K562 (cell line): ENCODE measurements around the gene CDCA3. TPM values are rescaled to one million over a fixed set of nuclear protein-coding genes. Genes with fewer than 3 reads are reported as not detected.

Experiments used
- ATAC-seq: fragments of 200-7000 bp; cut with Tn5 transposase; 3 replicates; pipeline ENCODE4 v1.9.1; 2020; ENCODE audit warnings: moderate library complexity
- BruUV-seq: library from RNA; stranded (reverse); fragments of 400-500 nt; replicated peaks from 2 replicates; lab custom pipeline; 2021; lab: Mats Ljungman, UMichigan
- CTCF ChIA-PET: fragments of 300-600 bp; formaldehyde crosslinking; extraction: SDS; loops from one replicate; lab custom pipeline; 2021; ENCODE audit warnings: low intra/inter-chr PET ratio; lab: Yijun Ruan, JAX
- POLR2A ChIA-PET: fragments of 300-600, 350-650 bp; sonication (Branson Sonifier 250); formaldehyde crosslinking; extraction: SDS; loops from one replicate; lab custom pipeline; 2021; ENCODE audit warnings: antibody characterized with exemption, inconsistent platforms; lab: Yijun Ruan, JAX
- DNase-seq, 4 experiments: peaks; one replicate each; pipeline versions ENCODE4 v3.0.0 to v3.0.0-alpha.2; 2011 to 2018; ENCODE audit warnings: low spot score in 3 of 4, mixed read lengths in 3 of 4; ENCODE audit errors: extremely low read depth in 1 of 4
- FAIRE-seq: peaks from 2 replicates; lab custom pipeline; 2011; peaks lifted over from hg19 to GRCh38; lab: Jason Lieb, UNC
- H2AFZ ChIP-seq: 2 replicates; pipeline ENCODE4 v1.6.0; 2011; ENCODE audit warnings: low read depth, low read length, control low read depth, inconsistent platforms
- H3K27ac ChIP-seq: fragments of 200-600 bp; 3 replicates; pipeline ENCODE4 v1.8.0; 2011; ENCODE audit warnings: low read depth, mild to moderate bottlenecking, control low read depth, inconsistent platforms, low read length, moderate library complexity, mixed read lengths; ENCODE audit errors: extremely low read depth
- H3K27me3 ChIP-seq, 2 experiments: fragments of 300-600 bp in 1 of 2; 2 replicates in 1 of 2; 3 replicates in 1 of 2; pipeline versions ENCODE4 v1.6.0 to v1.8.0; 2011; ENCODE audit warnings: inconsistent platforms in 2 of 2, low read length in 2 of 2, mild to moderate bottlenecking in 1 of 2, mixed read lengths in 1 of 2, moderate library complexity in 1 of 2; ENCODE audit not compliant: control insufficient read depth in 2 of 2, insufficient read depth in 2 of 2
- H3K36me3 ChIP-seq: fragments of 300-600 bp; 3 replicates; pipeline ENCODE4 v1.8.0; 2011; ENCODE audit warnings: mild to moderate bottlenecking, low read length, inconsistent platforms; ENCODE audit not compliant: control insufficient read depth, insufficient read depth
- H3K4me1 ChIP-seq, 2 experiments: fragments of 200-600 bp in 1 of 2; replicated peaks in 1 of 2; 2 replicates in 1 of 2; 3 replicates in 1 of 2; pipeline versions ENCODE4 v1.5.1 to v1.8.0; 2011; ENCODE audit warnings: inconsistent platforms in 2 of 2, low read length in 2 of 2, mild to moderate bottlenecking in 1 of 2, mixed read lengths in 1 of 2, moderate library complexity in 1 of 2; ENCODE audit not compliant: control insufficient read depth in 2 of 2, insufficient read depth in 2 of 2
- H3K4me2 ChIP-seq: 2 replicates; pipeline ENCODE4 v1.6.1; 2011; ENCODE audit warnings: low read length, control low read depth, inconsistent platforms, mixed read lengths; ENCODE audit not compliant: insufficient read depth
- H3K4me3 ChIP-seq: fragments of 200-600 bp; sonication (generic), shearing (Covaris generic); 2 replicates; pipeline ENCODE4 v1.5.1; 2016; ENCODE audit warnings: control low read depth, inconsistent platforms
- H3K79me2 ChIP-seq: fragments of 200-600 bp; 3 replicates; pipeline ENCODE4 v1.8.0; 2011; ENCODE audit warnings: low read length, inconsistent platforms; ENCODE audit not compliant: control insufficient read depth, insufficient read depth
- H3K9ac ChIP-seq, 2 experiments: 2 replicates each; pipeline versions ENCODE4 v1.6.0 to v1.6.1; 2011; ENCODE audit warnings: low read depth in 2 of 2, low read length in 2 of 2, control low read depth in 1 of 2, inconsistent platforms in 1 of 2, mild to moderate bottlenecking in 1 of 2, mixed read lengths in 1 of 2; ENCODE audit not compliant: insufficient read depth in 1 of 2
- H3K9me1 ChIP-seq: one replicate; pipeline ENCODE4 v1.6.0; 2011; ENCODE audit warnings: inconsistent platforms, mild to moderate bottlenecking, low read length, moderate library complexity; ENCODE audit not compliant: control insufficient read depth, insufficient read depth
- H3K9me3 ChIP-seq: replicated peaks from 2 replicates; pipeline ENCODE4 v1.5.1; 2011; ENCODE audit warnings: low read depth, low read length, inconsistent platforms; ENCODE audit not compliant: control insufficient read depth, insufficient read depth
- H4K20me1 ChIP-seq: replicated peaks from 2 replicates; pipeline ENCODE4 v1.6.1; 2011; ENCODE audit warnings: low read length, inconsistent platforms, mixed read lengths; ENCODE audit not compliant: control insufficient read depth, insufficient read depth
- LCOR ChIP-seq: sonication (generic); formaldehyde crosslinking; IDR thresholded peaks from 2 replicates; pipeline ENCODE4 v1.8.0; 2022; ENCODE audit warnings: mild to moderate bottlenecking, missing genetic modification reagents
- MECOM ChIP-seq: fragments of 250-450 bp; sonication (Bioruptor Pico); IDR thresholded peaks from 2 replicates; pipeline ENCODE4 v1.8.0; 2022; ENCODE audit warnings: inconsistent platforms
- TRIM24 ChIP-seq, 2 experiments: fragments of 450-650 bp; IDR thresholded peaks; 2 replicates each; pipeline ENCODE4 v1.6.1; 2016
- ZNF165 ChIP-seq: fragments of 250-450 bp; sonication (Bioruptor Pico); IDR thresholded peaks from 2 replicates; pipeline ENCODE4 v1.4.0; 2020; ENCODE audit warnings: borderline replicate concordance
- WGBS: fragments of 100-300 bp; shearing (Covaris generic); methylation state at CpG from one replicate; pipeline ENCODE4 v1.1.6; 2016; ENCODE audit warnings: low coverage, mixed read lengths; ENCODE audit not compliant: insufficient coverage; ENCODE audit errors: missing lambda C conversion rate; 5-methylcytosine and 5-hydroxymethylcytosine counted together
- in situ Hi-C: fragments of 300-500 bp; cut with MboI; formaldehyde crosslinking; loops from 4 replicates; pipeline ENCODE4 v1.15.0; 2018; ENCODE audit warnings: inconsistent platforms, mixed read lengths
- intact Hi-C: fragments of 100-400 bp; cut with micrococcal nuclease; formaldehyde crosslinking; loops from 2 replicates; pipeline ENCODE4 v1.14.2; 2022
- polyA plus RNA-seq, 8 experiments: library from polyadenylated mRNA; depleted of rRNA in 4 of 8; stranded (reverse) in 5 of 8; unstranded in 3 of 8; fragments of >200 nt; fragmentation: Nextera tagmentation in 2 of 8; fragmentation: Illumina TruSeq in 1 of 8; extraction: Ambion mirVana in 2 of 8; extraction: Trizol in 1 of 8; gene quantifications; 2 replicates each; pipeline versions ENCODE4 v1.2.1 to v1.2.3, GENCODE V29; 2011 to 2014; ENCODE audit warnings: inconsistent platforms in 1 of 8, missing spikeins in 1 of 8
- total RNA-seq, 7 experiments: library from RNA; depleted of rRNA in 6 of 7; stranded (reverse); fragments of >200 nt in 6 of 7; fragmentation: Illumina TruSeq in 2 of 7; extraction: Trizol in 2 of 7; gene quantifications; 2 replicates each; pipeline versions ENCODE4 v1.2.1 to v1.2.3, GENCODE V29; 2011 to 2021; ENCODE audit warnings: low replicate concordance in 1 of 7
- TF ChIP-seq, protein P1 (sequence below): fragments of 450-650 bp; IDR thresholded peaks from 2 replicates; pipeline ENCODE4 v1.6.1; 2016; ENCODE audit warnings: mild to moderate bottlenecking, moderate library complexity
- TF ChIP-seq, protein P2 (sequence below): sonication (generic); formaldehyde crosslinking; IDR thresholded peaks from 2 replicates; pipeline ENCODE4 v1.8.0; 2022; ENCODE audit warnings: mild to moderate bottlenecking, low read depth, missing genetic modification reagents
- TF ChIP-seq, protein P3 (sequence below): fragments of 450-650 bp; formaldehyde crosslinking; IDR thresholded peaks from 2 replicates; pipeline ENCODE4 v1.4.0; 2020; ENCODE audit warnings: mild to moderate bottlenecking, moderate library complexity

Gene CDCA3
- total and polyA plus RNA-seq, 9 of the 15 experiments (the other 6 are each of a cell fraction or from before 2014, with no cell fraction given): 24.2 to 80.8 (median 55.1) TPM

DNA sequence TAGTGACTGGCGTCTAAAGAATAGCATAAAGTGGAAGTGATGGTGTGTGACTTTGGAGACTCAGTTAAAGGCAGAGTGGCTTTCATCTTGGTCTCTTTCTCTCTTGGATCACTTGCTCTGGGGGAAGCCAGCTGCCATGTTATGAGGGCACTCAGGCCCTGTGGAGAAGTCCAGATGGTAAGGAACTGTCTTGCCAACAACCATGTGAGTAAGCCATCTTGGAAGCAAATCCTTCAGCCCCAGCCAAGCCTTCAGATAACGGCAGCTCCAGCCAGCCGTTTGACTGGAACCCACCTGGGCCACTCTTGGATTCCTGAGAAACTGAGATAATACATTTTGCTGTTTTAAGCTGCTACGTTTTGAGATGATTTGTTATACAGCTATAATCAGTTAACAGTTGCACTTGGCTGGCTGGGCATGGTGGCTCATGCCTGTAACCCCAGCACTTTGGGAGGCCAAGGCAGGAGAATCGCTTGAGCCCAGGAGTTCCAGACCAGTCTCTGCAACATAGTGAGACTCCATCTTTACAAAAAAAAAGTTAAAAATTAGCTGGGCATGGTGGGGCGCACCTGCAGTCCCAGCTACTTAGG lies 45.9 kb upstream of the CDCA3 start:
- ChIA-PET CTCF (no interaction called here), POLR2A (interaction anchor here (0.6 kb wide), 1 partner anchor 15 kb away, joined by 3 read pairs; no protein-coding TSS in a partner anchor)
- peak overlapping the region; percentile 77 for H2AFZ ChIP-seq
- H4K20me1 ChIP-seq: no peaks in the 10 kb centered on the region
- WGBS: 37% methylated on average over 6 of the region's 6 CpGs
- H3K27me3 ChIP-seq: no peaks in the 10 kb centered on the region
- peak; percentile 25; the same call in 1 of the 3 replicates for ATAC-seq
- in situ Hi-C loops: no loop called here
- H3K4me2 ChIP-seq: peak overlapping the region; percentile 38
- H3K9ac ChIP-seq: peak overlapping the region in 1 of 2 experiments; percentile 68; a peak in 1 of 4 replicates
- H3K9me3 ChIP-seq: no peaks in the 10 kb centered on the region; the same call in 1 of the 2 replicates
- H3K4me1 ChIP-seq: peaks cover 5 to 13% of the 10 kb centered on the region in 2 experiments
- no peaks in the 10 kb centered on the region for H3K79me2 ChIP-seq
- peak; percentile 51 for FAIRE-seq
- no peak for DNase-seq
- no peaks in the 10 kb centered on the region for H3K9me1 ChIP-seq
- H3K4me3 ChIP-seq: no peak overlapping the region
- no peaks in the 10 kb centered on the region for H3K36me3 ChIP-seq
- no peak overlapping the region for H3K27ac ChIP-seq
- intact Hi-C loops: no loop called here
- BruUV-seq: no TSS peak
- TF ChIP-seq TRIM24 (IDR thresholded peaks at IDR 0.05) (no peak), ZNF165 (CRISPR knock-in tag) (no peak), LCOR (CRISPR knock-in tag) (no peak), MECOM (no peak)
- TF ChIP-seq, protein P1, sequence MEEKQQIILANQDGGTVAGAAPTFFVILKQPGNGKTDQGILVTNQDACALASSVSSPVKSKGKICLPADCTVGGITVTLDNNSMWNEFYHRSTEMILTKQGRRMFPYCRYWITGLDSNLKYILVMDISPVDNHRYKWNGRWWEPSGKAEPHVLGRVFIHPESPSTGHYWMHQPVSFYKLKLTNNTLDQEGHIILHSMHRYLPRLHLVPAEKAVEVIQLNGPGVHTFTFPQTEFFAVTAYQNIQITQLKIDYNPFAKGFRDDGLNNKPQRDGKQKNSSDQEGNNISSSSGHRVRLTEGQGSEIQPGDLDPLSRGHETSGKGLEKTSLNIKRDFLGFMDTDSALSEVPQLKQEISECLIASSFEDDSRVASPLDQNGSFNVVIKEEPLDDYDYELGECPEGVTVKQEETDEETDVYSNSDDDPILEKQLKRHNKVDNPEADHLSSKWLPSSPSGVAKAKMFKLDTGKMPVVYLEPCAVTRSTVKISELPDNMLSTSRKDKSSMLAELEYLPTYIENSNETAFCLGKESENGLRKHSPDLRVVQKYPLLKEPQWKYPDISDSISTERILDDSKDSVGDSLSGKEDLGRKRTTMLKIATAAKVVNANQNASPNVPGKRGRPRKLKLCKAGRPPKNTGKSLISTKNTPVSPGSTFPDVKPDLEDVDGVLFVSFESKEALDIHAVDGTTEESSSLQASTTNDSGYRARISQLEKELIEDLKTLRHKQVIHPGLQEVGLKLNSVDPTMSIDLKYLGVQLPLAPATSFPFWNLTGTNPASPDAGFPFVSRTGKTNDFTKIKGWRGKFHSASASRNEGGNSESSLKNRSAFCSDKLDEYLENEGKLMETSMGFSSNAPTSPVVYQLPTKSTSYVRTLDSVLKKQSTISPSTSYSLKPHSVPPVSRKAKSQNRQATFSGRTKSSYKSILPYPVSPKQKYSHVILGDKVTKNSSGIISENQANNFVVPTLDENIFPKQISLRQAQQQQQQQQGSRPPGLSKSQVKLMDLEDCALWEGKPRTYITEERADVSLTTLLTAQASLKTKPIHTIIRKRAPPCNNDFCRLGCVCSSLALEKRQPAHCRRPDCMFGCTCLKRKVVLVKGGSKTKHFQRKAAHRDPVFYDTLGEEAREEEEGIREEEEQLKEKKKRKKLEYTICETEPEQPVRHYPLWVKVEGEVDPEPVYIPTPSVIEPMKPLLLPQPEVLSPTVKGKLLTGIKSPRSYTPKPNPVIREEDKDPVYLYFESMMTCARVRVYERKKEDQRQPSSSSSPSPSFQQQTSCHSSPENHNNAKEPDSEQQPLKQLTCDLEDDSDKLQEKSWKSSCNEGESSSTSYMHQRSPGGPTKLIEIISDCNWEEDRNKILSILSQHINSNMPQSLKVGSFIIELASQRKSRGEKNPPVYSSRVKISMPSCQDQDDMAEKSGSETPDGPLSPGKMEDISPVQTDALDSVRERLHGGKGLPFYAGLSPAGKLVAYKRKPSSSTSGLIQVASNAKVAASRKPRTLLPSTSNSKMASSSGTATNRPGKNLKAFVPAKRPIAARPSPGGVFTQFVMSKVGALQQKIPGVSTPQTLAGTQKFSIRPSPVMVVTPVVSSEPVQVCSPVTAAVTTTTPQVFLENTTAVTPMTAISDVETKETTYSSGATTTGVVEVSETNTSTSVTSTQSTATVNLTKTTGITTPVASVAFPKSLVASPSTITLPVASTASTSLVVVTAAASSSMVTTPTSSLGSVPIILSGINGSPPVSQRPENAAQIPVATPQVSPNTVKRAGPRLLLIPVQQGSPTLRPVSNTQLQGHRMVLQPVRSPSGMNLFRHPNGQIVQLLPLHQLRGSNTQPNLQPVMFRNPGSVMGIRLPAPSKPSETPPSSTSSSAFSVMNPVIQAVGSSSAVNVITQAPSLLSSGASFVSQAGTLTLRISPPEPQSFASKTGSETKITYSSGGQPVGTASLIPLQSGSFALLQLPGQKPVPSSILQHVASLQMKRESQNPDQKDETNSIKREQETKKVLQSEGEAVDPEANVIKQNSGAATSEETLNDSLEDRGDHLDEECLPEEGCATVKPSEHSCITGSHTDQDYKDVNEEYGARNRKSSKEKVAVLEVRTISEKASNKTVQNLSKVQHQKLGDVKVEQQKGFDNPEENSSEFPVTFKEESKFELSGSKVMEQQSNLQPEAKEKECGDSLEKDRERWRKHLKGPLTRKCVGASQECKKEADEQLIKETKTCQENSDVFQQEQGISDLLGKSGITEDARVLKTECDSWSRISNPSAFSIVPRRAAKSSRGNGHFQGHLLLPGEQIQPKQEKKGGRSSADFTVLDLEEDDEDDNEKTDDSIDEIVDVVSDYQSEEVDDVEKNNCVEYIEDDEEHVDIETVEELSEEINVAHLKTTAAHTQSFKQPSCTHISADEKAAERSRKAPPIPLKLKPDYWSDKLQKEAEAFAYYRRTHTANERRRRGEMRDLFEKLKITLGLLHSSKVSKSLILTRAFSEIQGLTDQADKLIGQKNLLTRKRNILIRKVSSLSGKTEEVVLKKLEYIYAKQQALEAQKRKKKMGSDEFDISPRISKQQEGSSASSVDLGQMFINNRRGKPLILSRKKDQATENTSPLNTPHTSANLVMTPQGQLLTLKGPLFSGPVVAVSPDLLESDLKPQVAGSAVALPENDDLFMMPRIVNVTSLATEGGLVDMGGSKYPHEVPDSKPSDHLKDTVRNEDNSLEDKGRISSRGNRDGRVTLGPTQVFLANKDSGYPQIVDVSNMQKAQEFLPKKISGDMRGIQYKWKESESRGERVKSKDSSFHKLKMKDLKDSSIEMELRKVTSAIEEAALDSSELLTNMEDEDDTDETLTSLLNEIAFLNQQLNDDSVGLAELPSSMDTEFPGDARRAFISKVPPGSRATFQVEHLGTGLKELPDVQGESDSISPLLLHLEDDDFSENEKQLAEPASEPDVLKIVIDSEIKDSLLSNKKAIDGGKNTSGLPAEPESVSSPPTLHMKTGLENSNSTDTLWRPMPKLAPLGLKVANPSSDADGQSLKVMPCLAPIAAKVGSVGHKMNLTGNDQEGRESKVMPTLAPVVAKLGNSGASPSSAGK: no peak
- TF ChIP-seq, protein P2, sequence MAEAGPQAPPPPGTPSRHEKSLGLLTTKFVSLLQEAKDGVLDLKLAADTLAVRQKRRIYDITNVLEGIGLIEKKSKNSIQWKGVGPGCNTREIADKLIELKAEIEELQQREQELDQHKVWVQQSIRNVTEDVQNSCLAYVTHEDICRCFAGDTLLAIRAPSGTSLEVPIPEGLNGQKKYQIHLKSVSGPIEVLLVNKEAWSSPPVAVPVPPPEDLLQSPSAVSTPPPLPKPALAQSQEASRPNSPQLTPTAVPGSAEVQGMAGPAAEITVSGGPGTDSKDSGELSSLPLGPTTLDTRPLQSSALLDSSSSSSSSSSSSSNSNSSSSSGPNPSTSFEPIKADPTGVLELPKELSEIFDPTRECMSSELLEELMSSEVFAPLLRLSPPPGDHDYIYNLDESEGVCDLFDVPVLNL (CRISPR knock-in tag): no peak
- TF ChIP-seq, protein P3, sequence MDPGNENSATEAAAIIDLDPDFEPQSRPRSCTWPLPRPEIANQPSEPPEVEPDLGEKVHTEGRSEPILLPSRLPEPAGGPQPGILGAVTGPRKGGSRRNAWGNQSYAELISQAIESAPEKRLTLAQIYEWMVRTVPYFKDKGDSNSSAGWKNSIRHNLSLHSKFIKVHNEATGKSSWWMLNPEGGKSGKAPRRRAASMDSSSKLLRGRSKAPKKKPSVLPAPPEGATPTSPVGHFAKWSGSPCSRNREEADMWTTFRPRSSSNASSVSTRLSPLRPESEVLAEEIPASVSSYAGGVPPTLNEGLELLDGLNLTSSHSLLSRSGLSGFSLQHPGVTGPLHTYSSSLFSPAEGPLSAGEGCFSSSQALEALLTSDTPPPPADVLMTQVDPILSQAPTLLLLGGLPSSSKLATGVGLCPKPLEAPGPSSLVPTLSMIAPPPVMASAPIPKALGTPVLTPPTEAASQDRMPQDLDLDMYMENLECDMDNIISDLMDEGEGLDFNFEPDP (CRISPR knock-in tag): no peak
